ENCODE data around the gene NR2E3.
A peak's percentile ranks its signal among the peaks of the same experiment; 100 is the strongest.

NR2E3 gene

DNA sequence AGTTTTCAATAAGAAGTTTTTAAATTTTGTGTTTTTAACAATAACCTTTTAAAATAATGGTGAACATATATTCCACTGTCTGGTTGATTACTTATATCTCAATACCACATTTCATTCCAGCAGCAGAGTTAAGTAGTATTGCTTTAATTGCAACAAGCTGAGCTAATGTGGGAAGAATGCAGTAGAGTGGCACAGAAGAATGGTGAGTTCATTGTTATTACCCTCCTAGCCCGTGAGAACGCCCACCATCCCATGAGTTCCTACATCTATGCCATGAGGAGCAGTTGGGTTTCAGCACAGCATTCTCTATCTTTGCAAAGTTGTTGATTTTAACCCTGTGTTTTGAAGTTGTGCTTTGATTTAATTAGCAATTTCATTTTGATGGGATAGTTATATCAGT lies 17.8 kb upstream of the NR2E3 start:
- no peak for FAIRE-seq

DNA sequence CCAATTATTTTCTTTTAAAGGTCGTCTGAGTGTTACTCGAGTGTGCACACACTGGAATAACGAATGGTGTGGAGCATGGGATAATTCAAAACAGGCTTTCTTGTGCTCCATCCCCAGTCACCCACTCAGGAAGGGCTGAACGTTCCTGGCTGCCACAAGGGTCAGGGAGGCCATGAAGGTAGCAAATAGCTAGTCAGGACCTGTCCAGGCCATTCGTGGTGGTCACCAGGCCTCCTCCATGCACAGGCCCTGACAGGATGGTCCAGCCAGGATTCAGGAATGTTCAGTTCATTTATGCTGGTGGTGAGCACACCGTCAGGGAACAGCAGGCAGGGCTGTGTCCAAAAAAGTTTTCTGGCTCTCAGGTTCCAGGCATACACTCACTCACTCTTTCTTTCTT lies 11.7 kb upstream of the NR2E3 start:
- no peak for FAIRE-seq

DNA sequence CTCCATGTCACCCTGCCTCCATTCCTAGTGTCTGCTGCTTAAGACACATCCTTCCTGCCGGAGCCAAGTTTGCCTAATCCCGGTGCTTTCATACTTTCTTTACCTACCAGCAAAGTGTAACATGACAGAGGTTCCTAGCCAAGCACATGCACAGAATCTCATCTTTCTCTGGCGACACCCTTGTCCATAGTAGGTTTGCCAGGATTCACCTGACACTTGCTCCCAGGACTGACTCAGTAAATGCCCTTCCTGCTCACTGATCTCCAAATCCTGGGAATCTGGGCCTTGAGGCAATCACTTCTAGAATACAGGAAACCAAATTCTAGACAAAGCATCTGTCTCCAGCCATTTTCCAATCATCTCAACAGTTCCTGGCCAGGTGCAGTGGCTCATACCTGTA lies 10.2 kb upstream of the NR2E3 start:
- no peak for FAIRE-seq

DNA sequence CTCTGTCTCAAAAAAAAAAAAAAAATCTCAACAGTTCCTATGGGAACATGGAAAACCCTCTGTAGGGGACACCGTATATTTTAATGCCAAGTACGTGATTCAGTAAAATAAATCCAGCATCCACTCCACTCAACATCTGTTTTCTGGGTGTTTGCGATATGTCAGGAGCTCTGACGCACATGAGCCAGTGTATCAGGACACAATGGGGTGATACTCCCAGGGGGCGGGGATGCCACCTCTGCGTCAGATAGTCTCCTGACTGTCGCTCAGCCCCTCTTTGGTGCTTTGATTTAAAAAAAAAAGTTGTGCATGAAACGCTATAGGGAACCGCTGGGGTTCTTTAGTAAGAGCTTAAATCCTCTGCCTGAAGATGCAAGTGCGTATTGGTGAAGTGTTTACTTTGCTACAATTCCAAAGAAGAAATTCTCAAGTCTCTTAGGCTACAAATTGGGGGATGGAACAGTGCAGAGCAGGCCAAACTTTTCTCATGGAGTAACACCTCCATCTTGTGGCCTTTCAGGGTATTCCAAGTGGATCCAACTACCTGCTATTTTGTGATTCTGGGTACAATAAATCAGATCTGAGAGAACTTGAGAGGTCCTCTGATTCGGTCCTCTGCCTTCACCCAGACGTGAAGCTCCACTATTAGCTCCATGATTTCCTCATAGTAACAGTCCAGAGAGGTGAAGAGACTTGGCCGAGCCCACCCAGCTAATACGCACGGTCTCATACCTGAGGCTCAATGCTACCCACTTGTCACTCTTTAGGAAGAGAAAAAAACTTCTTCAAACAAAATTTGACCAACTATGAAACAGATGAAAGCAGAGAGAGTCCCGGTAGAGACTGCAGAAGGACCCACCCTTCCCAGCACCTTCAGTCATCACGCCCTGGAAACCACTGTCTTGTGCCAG lies 9.3 kb upstream of the NR2E3 start:
- peak; percentile 19 for FAIRE-seq

DNA sequence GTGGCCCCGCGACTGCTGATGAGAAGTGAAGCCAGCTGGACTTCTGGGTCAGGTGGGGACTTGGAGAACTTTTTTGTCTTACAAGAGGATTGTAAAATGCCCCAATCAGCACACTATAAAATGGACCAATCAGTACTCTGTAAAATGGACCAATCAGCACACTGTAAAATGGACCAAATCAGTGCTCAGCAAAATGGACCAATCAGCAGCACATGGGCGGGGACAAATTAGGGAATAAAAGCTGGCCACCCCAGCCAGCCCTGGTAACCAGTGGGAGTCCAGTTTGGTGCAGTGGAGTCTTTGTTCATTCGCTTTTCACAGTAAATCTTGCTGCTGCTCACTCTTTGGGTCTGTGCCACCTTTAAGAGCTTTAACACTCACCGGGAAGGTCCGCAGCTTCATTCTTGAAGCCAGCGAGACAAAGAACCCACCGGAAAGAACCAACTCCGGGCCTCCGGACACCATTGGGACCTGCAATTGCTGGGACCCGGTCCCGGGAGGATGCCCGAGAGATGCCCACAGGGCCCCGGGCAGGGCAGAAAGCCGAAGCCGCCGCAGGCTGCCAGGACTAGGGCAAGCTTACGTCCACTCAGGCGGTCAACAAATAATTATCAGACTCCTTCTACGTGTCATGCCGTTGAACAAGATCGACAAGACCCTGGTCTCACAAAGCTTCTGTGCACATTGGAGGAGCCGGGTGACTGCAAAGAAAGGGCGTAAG lies 8.3 kb upstream of the NR2E3 start:
- FAIRE-seq: no peak

DNA sequence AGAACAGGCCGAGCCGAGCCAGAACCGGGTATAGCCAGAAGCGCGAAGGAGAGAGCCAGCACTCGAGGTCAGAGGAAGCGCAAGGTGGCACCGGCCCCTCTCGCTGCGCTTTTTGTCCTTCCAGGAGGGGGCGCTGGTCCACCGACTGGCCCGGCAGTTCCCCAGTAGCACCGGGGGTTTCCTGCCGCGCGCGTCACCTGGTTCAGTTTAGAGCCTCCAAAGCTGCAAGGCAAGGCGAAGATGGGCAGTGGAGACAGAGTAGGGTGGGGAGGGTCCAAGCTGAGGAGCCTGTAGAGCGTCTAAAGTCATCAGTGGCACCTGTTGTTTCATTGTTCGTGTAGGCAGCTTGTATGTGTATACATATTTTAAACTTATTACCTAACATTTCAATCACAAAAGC lies 7.6 kb upstream of the NR2E3 start:
- FAIRE-seq: no peak

DNA sequence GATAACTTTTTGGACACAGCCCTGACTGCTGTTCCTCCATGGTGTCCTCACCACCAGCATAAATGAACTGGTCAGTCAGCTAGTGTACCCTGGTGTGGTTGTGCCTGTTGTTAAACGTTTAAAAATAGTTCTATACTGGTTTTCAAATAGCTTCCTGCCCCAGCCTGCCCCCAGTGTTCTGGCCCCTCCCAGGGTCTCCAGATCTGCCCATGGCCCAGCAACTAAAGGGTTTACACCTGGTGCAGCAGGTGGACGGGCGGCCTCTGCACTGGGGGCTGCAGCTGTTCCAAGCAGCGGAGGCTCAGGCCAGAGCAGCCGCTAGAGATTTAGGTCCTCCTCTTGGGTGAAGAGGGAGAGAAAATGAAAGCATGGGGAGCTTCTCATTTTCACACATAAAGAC lies 6.1 kb upstream of the NR2E3 start:
- FAIRE-seq: no peak

DNA sequence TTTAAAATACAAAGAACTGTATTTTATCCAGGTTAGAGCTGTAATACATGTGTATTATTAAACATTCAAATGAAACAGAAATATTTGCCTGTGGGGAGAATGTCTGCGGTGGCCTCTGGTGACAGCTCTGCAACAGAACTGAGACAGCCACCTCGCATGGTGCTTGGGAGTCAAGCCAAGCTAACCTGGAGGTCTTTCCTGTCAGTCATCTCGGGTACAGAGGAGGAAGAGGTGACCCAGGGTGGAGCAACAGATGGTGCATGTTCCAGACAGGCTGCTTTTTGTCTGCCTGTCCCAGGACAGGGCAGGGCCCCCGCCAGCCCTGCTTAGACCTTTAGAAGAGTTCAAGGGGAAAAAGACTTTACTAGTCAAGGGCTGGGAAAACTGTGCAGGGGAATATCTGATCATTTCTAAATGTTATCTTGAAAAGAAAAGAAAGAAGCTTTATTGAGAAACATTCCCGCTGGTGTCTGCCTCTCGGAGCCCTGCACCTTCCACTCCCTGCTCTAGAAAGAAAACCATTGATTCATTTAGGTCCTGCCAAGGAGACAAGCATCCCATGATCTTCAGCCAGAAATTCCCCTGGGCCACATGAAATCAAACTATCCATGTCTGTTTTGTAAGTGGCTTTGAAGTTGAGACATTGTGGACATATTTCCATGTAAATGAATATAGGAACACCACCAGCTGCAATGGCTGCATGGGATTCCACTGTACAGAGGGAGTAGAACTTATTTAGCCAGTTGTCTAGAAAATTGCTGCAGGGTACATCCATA lies 5.5 kb upstream of the NR2E3 start:
- FAIRE-seq: no peak

DNA sequence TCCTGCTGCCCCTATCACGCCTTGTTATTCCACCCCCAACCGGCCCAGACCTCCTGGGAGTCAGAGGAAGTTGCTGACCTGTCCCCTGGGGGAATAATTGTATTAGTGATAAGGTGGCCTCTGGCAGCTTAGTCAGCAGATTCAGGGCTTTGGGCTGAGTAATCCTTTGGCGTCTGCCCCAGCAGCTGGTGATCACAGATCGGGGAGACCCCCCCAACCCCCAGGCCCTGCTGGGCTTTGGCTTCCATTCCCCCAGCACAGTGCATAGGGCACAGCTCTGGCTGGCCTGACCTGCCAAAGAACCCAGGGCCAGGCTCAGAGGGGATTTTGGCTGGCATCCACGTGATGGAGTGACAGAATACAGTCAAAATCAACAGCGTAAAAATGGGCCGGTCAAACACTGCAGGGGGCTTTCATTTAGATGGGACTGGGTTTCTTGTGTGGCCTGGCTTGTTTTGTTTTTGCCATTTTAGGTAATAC lies 3.9 kb upstream of the NR2E3 start:
- FAIRE-seq: no peak

DNA sequence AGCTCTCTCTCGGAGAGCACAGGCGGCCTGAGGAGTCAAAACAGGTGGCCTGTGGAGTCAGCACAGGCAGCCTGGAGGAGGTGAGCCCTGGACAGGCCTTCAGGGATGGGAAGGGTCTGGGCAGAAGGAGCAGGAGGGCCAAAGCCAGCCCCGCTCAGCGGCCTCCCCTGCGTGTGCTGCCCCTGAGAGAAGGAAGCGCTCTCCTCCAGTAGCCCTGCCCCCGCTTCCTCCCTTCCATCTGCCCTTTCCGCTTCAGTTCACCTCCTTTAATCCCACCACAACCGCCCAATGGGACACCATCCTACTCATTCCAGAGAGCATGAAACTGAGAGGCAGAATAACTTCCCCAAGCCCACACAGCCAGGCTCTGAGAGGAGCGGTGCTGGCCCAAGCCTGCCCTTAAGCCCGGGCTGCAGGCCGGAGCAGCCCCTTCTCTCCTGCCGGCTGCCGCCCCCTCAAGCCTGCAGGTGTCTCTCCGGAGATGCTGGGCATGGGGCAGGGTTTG lies 3.2 kb upstream of the NR2E3 start:
- no peak for FAIRE-seq

DNA sequence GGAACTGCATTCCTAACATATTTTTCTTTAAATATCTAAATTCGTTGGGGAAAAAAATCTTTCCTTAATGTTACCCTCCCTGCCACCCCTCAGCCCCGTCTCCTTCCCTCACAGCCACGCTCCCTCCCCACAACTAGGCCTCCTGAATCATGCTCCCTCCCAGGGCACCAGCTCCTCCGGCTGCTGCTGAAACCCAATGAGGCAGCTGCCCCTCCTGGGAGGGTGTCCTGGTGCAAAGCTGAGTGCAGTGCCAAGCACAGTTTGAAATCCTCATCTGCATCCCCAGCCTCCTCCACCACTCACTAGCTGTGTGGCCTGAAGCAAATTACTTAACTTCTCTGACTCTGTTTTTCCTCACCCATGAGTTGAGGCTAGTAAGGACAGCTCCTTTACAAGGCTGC lies 2.7 kb upstream of the NR2E3 start:
- FAIRE-seq: no peak

DNA sequence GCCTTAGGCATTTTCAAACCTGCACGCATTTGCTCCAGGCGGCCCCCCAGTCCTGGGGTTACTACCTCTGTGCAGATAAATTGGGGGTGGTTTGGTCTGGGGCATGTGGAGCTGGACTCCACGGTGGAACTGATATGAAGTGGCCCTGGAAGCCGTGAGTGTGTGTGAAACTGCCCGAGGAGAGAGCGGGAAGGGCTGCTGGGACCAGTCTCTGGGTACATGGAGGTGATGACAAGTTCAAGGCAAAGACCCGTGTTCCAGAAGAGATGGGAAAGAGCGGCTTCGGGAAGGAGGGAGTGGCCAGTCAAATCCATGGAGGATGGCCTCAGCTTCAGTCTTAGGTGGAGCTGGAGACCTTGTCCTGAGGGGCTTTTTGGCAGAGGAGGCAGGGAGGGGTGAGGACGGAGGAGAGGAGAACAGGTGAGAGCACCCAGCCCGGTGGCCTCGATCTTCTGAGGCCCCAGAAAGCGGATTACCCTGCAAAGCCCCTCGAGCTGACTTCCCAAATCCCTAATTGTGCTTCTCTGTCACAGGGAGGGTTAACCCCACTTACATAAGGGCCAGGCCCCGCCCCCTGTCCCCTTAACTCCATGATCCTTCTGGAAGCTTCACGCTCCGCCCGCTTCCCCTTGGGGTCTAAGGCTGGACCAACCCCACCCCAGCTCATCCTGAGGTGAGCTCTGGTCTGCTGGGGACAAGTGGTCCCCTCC lies 1.9 kb upstream of the NR2E3 start:
- no peak for FAIRE-seq

DNA sequence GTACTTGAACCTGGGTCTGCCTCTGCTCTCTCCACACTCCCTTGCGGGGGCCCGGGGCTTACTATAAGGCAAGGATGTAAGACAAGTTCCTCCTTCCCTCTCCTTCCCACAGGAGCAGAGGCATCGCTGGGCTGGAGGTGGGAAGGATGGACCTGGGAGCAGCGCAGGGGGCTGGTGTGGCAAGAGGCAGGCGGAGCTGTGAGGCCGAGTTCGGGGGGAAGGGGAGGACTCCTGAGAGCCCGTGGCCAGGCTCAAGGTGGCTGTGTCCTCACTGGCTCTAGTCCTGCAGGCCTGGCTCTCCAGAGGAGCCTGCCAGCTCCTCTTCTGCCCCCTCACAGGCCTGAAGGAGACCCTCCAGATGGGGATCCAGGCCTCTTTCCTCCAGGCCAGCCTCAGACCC lies 1.0 kb upstream of the NR2E3 start:
- FAIRE-seq: no peak

DNA sequence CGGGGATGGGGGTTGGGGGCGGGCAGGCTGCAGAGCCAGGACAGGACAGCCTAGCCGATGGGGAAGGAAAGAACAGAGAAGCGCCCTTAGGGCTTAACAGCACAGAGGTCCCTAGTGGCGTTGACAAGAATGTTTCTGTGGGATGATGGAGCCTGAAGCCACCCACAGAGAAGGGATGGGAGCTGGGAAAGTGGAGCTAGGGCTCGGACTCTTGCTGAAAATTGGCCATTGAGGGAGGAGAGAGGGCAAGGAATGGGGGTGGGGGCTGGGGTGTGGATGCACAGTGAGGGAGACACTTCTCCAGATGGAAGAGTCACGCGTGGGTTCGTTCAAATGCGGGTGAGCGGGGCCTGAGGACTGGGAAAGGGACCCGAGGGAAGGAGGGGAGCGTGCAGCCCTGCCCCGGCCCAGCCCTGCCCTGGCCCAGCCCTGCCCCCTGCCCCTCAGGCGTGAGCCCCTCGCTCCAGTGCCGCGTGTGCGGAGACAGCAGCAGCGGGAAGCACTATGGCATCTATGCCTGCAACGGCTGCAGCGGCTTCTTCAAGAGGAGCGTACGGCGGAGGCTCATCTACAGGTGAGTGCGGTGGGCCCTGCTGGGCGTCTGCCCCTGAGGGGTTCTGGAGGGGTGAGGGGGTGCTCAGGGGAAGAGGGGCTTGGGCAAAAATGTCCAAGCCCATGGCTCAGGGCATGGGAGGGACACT lies 832 bp downstream of the NR2E3 start:
- FAIRE-seq: no peak

DNA sequence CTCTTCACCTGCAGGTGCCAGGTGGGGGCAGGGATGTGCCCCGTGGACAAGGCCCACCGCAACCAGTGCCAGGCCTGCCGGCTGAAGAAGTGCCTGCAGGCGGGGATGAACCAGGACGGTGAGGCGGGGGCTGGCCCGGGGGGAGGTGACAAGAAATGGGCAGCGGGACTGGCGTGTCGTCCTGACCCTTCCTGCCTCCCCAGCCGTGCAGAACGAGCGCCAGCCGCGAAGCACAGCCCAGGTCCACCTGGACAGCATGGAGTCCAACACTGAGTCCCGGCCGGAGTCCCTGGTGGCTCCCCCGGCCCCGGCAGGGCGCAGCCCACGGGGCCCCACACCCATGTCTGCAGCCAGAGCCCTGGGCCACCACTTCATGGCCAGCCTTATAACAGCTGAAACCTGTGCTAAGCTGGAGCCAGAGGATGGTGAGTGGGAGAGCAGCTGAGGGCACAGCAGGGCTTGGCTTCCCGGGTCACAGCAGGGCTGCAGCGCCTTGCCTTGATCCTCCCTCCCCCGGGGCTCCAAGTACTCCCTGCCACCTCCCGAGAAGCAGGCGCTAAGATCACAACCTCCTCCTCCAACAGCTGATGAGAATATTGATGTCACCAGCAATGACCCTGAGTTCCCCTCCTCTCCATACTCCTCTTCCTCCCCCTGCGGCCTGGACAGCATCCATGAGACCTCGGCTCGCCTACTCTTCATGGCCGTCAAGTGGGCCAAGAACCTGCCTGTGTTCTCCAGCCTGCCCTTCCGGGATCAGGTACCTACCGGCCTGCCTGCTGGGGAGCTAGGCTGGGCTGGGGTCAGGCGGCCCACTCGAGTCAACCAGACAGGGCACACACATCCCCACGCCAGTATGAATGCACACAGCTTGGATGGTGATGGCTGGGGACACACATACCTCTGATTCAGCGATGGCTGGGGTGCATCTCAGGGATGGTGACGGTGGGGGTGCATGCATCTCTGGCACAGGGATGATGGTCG lies 1.7 kb downstream of the NR2E3 start:
- FAIRE-seq: no peak

DNA sequence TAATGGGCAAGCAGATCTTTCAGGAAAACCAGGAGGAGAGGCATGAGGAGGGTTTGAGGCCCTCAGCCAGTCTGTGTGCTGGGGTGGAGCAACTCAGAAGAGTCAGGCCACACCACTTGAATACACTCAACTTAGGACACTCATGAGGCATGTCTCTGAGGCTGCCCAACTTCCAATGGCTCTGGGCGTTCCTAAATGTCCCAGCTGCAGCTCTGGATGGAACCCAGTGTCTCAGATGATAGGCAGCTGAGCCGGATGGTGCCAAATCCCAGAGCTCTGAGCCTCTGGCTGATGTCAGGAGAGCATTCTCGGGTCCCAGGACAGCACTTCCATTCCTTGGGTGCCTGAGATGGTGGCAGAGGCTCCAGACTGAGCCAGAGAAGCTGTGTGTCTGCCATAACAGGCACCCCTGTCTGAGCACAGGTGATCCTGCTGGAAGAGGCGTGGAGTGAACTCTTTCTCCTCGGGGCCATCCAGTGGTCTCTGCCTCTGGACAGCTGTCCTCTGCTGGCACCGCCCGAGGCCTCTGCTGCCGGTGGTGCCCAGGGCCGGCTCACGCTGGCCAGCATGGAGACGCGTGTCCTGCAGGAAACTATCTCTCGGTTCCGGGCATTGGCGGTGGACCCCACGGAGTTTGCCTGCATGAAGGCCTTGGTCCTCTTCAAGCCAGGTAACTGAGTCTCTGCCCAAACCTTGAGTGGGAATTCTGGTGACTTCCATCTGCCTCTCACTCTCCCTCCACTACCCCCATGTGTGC lies 2.8 kb downstream of the NR2E3 start:
- FAIRE-seq: no peak

DNA sequence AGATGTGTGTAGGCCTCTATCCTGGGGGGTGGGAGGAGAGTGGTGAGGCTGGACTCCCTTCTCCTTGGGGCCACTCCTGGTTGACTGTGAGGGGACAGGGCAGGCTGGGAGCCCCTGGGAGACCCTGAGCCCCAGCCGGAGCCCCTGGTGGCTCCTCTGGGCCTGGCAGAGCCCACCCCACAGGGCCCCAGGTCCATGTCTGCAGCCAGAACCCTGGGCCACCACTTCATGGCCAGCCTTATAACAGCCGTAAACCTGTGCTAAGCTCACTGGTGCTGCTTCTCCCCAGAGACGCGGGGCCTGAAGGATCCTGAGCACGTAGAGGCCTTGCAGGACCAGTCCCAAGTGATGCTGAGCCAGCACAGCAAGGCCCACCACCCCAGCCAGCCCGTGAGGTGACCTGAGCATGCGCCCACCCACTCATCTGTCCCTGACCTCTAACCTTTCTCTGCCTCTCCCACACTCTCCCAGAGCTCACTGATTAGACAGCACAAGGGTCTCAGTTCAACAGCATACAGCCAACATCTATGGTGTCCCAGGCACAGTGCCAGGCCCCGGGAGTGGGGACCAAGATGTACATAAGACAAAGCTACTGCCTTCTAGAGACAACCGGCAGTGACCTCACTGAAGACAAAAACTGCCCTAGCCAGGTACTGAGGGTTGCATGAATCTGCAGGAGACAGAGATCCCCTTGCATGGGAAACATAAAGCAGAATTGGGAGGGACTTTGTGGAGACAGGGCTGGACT lies 3.5 kb downstream of the NR2E3 start:
- no peak for FAIRE-seq

DNA sequence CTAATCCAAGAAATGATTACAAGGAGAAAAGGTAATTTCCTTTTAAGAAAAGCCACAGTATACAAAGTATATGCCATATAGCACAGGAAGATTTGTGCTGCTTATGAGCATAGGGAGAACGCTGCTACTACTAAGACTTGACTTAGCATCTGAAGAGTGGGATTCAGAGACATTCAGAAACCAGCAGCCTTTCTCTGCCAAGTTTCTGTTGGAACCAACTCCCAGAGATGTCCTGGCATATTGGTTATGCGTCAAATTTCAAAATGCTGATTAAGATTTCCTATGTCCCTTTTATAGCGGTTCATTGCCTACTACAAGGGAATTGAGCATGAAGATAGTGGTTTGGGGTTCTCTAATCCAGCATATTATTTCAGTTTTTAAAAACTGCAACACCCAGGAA lies 4.9 kb downstream of the NR2E3 start:
- no peak for FAIRE-seq

DNA sequence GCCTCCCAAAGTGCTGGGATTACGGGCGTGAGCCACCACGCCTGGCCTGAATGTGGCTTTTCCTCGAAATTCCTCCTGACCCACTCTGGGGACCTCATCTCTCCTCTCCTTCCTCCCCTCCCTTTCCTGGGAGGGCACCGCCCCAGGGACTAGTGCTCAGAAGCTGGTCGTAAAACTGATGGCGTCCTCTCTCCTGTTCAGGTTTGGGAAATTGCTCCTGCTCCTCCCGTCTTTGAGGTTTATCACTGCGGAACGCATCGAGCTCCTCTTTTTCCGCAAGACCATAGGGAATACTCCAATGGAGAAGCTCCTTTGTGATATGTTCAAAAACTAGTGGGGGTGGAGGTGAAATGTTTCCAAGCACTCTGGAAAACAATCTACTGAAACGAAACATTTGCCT lies 7.0 kb downstream of the NR2E3 start:
- no peak for FAIRE-seq

Data from TTC549 (cell line).